Muscle layer of duodenum (tissue), 2 donors: ENCODE measurements around the gene CEMP1.

Source experiments
- H3K27ac ChIP-seq: one replicate; pipeline ENCODE4 v1.7.0; 2013; ENCODE audit warnings: mild to moderate bottlenecking, low read length
- H3K27me3 ChIP-seq: one replicate; pipeline ENCODE4 v1.7.0; 2013; ENCODE audit warnings: low read depth, mild to moderate bottlenecking, control low read depth, low read length
- H3K36me3 ChIP-seq, 2 donors: one replicate each; pipeline ENCODE4 v1.7.0; 2013; ENCODE audit warnings: low read length in 2 of 2, control low read depth in 1 of 2, mild to moderate bottlenecking in 1 of 2; ENCODE audit not compliant: insufficient read depth in 2 of 2, control insufficient read depth in 1 of 2
- H3K4me1 ChIP-seq, 2 donors: one replicate each; pipeline ENCODE4 v1.7.0; 2013; ENCODE audit warnings: low read length in 2 of 2, mild to moderate bottlenecking in 2 of 2, control low read depth in 1 of 2, moderate library complexity in 1 of 2; ENCODE audit not compliant: insufficient read depth in 2 of 2, control insufficient read depth in 1 of 2
- H3K4me3 ChIP-seq, 2 donors: one replicate each; pipeline ENCODE4 v1.7.0; 2013; ENCODE audit warnings: low read length in 2 of 2, low read depth in 1 of 2, mild to moderate bottlenecking in 1 of 2
- H3K9me3 ChIP-seq, 2 donors: one replicate each; pipeline ENCODE4 v1.7.0; 2013; ENCODE audit warnings: low read length in 2 of 2, control low read depth in 1 of 2, mild to moderate bottlenecking in 1 of 2; ENCODE audit not compliant: control insufficient read depth in 1 of 2
- donor health status: healthy.

The CEMP1 gene

DNA sequence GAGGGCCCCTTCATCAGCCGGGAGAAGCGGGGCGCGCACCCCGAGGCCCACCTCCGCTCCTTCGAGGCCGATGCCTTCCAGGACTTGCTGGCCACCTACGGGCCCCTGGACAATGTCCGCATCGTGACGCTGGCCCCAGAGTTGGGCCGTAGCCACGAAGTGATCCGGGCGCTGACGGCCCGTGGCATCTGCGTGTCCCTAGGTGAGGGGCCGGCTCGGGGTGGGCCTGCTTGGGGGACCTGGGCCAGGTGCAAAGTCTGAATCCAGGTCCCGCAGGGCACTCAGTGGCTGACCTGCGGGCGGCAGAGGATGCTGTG is 3.5 kb downstream of the CEMP1 start:
- H3K9me3 ChIP-seq = no peaks in the 10 kb centered on the region
- peaks cover 6 to 56% of the 10 kb centered on the region in 2 donors for H3K36me3 ChIP-seq
- peaks cover 0 to 10% of the 10 kb centered on the region in 2 donors for H3K4me1 ChIP-seq
- no peak overlapping the region for H3K4me3 ChIP-seq
- no peaks in the 10 kb centered on the region for H3K27me3 ChIP-seq
- H3K27ac ChIP-seq = no peak overlapping the region

DNA sequence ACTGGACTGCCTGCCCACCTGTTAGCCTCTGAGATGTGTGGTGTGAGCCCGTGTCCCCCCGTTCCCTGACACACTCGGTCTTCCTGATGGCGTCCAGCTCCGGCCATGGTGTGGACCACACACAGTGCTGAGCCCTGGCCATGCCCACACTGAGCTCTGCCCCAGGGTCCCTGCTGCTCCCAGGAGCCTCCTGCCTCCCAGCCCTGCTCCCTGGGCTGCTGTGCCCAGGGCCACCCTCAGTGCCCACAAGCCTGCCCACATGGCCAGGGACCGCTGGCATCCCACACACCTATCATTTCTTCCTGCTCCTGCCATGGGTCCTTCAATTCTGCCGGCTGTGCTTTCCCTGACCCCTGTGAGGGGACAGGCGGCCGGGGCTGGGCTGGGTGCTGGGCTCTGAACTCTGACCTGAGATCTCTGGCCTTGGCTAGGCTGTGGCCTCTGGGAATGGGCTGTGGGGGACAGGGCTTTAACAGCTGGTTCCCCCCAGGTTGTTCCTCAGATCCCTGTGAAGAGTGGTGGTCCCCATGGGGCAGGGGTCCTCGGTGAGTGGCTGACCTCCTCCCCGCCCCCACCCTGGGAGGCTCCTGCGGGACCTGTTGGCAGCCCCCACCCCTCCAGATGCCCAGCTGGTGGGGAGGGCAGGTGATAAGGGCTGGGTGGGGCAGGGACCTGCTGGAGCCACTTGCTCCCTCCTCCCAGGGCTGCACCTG is 4.0 kb downstream of the CEMP1 start:
- no peak overlapping the region for H3K4me3 ChIP-seq
- H3K27me3 ChIP-seq = no peaks in the 10 kb centered on the region
- H3K27ac ChIP-seq = no peak overlapping the region
- H3K4me1 ChIP-seq = peaks cover 0 to 6% of the 10 kb centered on the region in 2 donors
- H3K36me3 ChIP-seq = peaks cover 6 to 56% of the 10 kb centered on the region in 2 donors
- no peaks in the 10 kb centered on the region for H3K9me3 ChIP-seq

GRCh38 chr16:2526135-2526534 is 5.1 kb downstream of the CEMP1 start:
- Histone ChIP-seq H3K36me3 (peaks cover 6 to 56% of the 10 kb centered on the region in 2 donors), H3K4me3 (no peak overlapping the region), H3K27ac (no peak overlapping the region), H3K9me3 (no peaks in the 10 kb centered on the region), H3K4me1 (peaks cover 2 to 7% of the 10 kb centered on the region in 2 donors), H3K27me3 (no peaks in the 10 kb centered on the region)

DNA sequence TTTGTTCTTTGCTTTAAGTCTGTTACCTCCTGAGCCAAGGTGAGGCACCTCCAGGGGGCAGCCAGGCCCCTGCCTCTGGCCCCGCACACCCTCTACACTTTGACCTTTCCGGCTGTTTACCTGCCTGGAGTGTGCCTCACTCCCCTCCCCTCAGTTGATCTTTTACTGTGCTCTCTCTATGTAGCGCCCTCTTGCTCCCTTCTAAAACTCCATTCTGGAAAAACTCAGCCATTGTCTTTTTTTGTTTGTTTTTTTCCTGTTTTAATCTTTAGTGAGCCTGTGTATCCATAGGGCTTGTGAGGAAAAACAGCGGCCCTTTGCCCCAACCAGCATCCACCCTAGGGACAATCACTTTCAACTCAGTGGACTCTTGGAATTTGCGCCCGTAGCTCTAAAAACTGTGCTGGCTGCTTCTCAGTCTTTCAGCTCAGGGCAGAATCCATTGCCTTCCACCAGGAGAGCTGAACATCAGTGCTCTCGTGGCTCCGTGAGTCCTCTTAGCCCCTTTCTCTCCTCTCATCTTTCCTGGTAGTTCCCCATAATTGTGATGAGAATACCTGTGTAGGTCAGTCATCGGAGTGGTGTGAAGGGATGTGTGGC is 6.8 kb downstream of the CEMP1 start:
- Histone ChIP-seq H3K4me3 (no peak overlapping the region), H3K36me3 (peaks cover 6 to 45% of the 10 kb centered on the region in 2 donors), H3K27me3 (no peaks in the 10 kb centered on the region), H3K9me3 (no peaks in the 10 kb centered on the region), H3K27ac (peak overlapping the region; percentile 14), H3K4me1 (peaks cover 2 to 14% of the 10 kb centered on the region in 2 donors)

DNA sequence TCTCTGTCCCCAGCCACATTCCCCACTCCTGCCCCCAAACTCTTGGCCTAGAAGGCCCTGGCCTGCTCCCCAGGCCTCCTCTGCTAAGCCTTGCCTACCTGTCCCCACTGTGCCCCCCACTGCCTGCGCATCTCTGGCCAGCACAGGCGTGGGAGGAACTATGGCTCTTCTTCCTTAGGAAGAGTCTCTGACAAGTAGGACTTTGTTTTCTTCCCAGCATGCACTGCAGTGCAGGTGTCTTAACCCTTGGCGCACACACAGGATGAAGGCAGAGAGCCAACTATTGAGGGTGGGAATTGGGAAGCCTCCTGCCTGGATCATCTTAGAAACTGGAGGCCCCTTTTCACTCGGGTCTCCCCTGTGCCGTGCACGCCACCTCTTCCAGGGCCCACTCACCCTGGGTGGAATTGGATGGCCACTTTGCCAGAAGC is 7.4 kb downstream of the CEMP1 start:
- no peaks in the 10 kb centered on the region for H3K9me3 ChIP-seq
- no peak overlapping the region for H3K4me3 ChIP-seq
- peaks cover 5 to 40% of the 10 kb centered on the region in 2 donors for H3K36me3 ChIP-seq
- no peaks in the 10 kb centered on the region for H3K27me3 ChIP-seq
- no peak overlapping the region for H3K27ac ChIP-seq
- H3K4me1 ChIP-seq = peaks cover 6 to 20% of the 10 kb centered on the region in 2 donors

- no peaks in the 10 kb centered on the region for H3K9me3 ChIP-seq
- peaks cover 0 to 22% of the 10 kb centered on the region in 2 donors for H3K36me3 ChIP-seq
- H3K27me3 ChIP-seq = no peaks in the 10 kb centered on the region
- peaks cover 23 to 48% of the 10 kb centered on the region in 2 donors for H3K4me1 ChIP-seq
- H3K4me3 ChIP-seq = peak overlapping the region; percentile 46 to 77
- H3K27ac ChIP-seq = no peak overlapping the region
Measured at GRCh38 chr16:2520784-2521531, 10.2 kb downstream of the CEMP1 start.

- Histone ChIP-seq H3K27ac (peak within 1 kb of the TSS; percentile 23), H3K27me3 (no peaks in the 10 kb centered on the region), H3K9me3 (no peaks in the 10 kb centered on the region), H3K36me3 (peaks cover 0 to 19% of the 10 kb centered on the region in 2 donors), H3K4me1 (peaks cover 30 to 55% of the 10 kb centered on the region in 2 donors), H3K4me3 (peak within 1 kb of the TSS; percentile 46 to 77)
Measured at GRCh38 chr16:2520097-2520783, 11.0 kb downstream of the CEMP1 start, which contains the start of gene AMDHD2. AMDHD2 (plus strand) TSS chr16:2520371; CDS start chr16:2520459, 88 bp downstream.

GRCh38 chr16:2519711-2520080 is 11.5 kb downstream of the CEMP1 start:
- Histone ChIP-seq H3K9me3 (no peaks in the 10 kb centered on the region), H3K4me1 (peaks cover 31 to 60% of the 10 kb centered on the region in 2 donors)

DNA sequence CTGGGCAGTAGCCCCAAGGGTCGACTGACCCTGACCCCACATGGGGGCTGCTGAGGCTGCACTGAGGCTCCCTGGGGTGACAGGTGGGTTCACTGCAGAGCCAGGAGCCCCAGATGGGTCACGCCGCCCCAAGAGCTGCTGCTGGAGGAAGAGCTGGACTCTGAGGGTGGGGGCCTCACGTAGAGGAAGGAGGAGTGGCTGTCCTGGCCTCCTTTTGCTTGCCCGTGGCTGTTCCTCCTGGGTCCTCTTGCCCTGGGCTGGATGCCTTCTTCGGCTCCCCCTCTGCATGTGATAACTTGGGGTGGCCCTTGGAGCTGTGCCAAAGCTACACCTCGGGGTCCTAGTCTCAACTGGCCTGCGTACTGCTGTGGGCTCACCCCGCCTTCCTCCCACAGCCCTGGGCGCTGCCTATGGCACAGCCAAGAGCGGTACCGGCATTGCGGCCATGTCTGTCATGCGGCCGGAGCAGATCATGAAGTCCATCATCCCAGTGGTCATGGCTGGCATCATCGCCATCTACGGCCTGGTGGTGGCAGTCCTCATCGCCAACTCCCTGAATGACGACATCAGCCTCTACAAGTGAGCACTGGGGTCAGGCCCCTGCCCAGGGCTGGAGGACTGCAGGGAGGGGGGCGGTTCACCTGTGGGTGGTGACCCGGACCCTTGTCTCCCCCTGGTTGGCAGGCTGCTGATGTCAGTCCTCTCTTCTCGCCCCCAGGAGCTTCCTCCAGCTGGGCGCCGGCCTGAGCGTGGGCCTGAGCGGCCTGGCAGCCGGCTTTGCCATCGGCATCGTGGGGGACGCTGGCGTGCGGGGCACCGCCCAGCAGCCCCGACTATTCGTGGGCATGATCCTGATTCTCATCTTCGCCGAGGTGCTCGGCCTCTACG is 12.1 kb downstream of the CEMP1 start:
- Histone ChIP-seq H3K27me3 (no peaks in the 10 kb centered on the region), H3K9me3 (no peaks in the 10 kb centered on the region), H3K27ac (peak overlapping the region; percentile 23), H3K4me1 (peaks cover 31 to 60% of the 10 kb centered on the region in 2 donors), H3K4me3 (peak overlapping the region in 1 of 2 donors; percentile 77), H3K36me3 (peaks cover 0 to 11% of the 10 kb centered on the region in 2 donors)

More at GRCh38 chr16:2519711-2520080, 11.5 kb downstream of the CEMP1 start:
- peak overlapping the region in 1 of 2 donors; percentile 77 for H3K4me3 ChIP-seq
- H3K36me3 ChIP-seq = peaks cover 0 to 17% of the 10 kb centered on the region in 2 donors
- H3K27me3 ChIP-seq = no peaks in the 10 kb centered on the region
- H3K27ac ChIP-seq = peak overlapping the region; percentile 23

DNA sequence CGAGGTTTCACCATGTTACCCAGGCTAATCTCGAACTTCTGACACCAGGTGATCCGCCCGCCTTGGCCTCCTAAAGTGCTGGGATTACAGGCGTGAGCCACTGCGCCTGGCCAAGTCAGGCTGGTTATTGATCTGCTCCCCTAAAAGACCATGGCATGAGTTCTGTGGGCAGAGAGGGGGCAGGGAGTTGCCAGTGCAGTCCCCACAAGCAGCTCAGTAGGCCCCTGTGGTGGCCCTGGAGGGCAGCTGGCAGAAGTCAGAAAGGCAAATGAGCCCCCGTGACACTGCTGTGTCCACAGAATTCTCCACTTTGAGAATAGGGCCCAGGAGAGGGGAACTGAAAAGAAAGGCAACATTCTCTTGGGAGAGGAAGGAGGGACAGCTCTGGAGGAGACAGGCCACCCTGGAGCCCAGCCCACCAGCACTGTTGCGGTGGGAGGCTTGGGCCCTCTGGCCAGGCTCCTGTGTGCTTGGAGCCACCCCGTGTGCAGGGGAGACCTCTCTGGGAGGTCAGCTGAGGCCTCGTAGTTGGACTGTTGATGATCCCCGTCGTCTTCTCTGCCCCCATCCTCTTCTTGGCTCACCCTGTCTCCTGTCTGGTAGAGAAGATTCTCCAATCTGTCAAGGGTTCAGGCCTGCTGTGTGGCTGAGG is 13.1 kb downstream of the CEMP1 start:
- H3K9me3 ChIP-seq = no peaks in the 10 kb centered on the region
- peak overlapping the region; percentile 21 for H3K27ac ChIP-seq
- peaks cover 0 to 1% of the 10 kb centered on the region in 2 donors for H3K36me3 ChIP-seq
- peaks cover 31 to 63% of the 10 kb centered on the region in 2 donors for H3K4me1 ChIP-seq
- H3K4me3 ChIP-seq = peak overlapping the region in 1 of 2 donors; percentile 77
- no peaks in the 10 kb centered on the region for H3K27me3 ChIP-seq
